GM19240 (cell line): ENCODE data around the gene CLEC16A.

Experiments
- DNase-seq: peaks from one replicate; pipeline ENCODE4 v3.0.0; 2011; ENCODE audit warnings: low spot score; ENCODE audit not compliant: insufficient read length

The CLEC16A gene

DNA sequence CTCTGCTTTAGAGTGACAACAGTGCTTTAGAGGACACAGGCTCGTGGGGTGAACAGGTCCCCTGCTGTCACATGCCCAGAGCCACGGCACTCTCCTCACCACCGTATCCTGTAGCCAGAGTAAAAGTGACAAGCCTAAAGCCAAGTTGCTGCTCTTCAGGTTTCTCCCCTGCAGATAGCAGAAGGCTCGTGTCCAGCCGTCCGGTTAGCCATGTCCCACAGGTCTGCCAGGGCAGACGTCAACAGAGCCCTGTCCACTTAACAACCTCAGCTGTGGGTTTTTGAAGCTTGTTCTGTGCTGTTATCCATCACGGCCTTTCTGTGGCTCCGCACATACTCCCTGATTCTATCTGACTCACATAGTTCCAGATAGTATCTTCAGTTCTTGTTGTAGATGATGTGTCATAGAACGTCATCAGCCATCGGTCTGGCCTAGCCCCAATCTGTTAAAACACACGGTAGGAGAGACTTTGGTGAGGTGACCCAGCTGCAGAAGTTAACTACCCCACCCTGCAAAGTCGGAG, 211.0 kb downstream of the CLEC16A start:
- no peak for DNase-seq

DNA sequence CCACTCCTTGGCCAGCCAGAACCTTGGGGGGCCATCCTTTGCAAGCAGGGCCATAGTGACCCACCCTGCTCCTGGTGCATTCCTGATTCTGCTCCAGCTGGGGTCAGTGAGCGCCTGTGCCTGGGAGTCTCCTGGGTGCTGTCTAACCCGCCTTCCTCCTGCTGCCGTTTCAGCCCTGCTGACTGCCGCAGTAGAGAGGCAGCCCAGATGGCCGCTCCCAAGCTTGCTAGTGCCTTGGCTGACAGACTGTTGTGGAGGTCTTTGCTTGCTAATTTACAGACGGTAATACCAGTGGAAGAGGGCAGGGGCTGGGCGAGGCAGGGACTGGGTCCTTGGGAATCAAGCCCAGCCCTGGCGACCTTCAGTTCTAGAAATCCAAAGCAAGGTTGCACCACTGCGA, 212.0 kb downstream of the CLEC16A start:
- DNase-seq, result no peak

DNA sequence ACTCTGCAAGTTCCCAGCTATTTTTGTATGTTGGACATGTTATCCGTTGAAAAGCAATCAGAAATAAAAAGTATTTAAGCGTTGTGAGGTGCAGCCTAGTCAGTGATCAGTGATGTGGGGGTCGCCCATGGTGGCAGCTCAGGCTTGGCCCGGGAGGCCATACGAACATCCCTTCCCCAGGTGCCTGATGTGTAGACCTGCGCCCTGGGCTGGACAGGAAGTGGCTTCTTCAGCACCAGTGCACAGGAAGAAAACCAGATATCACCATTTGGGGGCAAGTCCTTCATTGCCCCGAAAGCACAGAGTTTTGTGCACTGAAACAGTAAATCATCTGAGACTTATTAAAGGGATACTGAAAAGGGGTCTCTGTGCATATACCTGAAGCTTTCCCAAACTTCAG, 212.8 kb downstream of the CLEC16A start:
- no peak for DNase-seq

DNA sequence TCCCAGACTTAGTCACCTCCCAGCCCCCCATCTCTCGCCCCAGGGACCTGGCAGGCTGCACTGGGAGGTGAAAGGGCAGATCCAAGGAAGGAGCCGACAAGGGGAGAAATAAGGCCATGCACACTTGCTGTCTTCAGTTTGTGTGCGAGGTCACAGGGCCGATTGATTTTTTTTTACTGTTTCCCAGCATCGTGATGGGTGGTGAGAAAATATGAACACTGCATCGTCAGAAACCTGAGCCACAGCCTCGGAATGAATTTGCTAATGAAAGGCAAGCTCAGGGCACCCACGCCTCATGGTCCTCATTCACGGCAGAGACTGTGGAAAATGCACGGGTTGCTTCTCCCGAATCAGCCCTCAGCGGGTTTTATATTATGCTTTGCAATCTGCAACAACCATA, 213.7 kb downstream of the CLEC16A start:
- no peak for DNase-seq

DNA sequence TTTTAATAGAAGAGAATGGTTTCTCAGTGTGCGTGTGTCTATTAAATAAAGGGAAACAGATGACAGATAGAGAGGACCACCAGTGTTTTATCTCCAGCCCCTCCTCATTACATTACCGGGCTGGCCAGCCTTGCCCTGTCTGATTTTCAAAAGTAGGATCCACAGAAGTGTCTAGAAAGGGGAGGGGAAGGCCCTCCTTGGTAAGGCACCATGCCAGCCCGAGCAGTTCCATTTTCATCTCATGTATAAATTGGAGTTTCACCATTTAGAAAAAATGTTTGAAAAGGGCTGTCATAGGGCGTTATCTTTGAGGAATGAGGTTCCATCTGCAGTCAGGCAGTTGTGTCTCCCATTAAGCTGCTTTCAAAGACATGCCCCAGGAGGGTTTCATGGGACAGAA, 214.9 kb downstream of the CLEC16A start:
- DNase-seq, result no peak

DNA sequence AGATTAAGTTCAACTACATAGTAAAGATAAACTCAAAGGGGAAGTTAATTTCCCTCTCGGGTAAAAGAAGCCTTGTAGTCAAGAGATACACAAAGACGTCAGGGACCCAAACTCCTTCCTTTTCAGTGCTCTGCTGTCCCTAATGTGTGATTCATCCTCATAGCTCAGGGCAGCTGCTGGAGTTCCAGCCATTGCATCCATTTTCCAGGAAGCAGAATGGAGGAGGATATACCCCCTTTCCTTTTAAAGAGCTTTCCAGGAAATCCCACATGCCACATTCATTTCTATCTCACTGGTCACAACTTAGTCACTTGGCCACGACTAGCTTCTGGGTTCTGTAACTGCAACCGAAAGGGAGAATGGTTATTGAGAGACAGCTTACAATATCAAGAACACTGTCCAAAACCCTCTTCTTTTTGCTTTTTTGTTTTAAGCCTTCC, 216.3 kb downstream of the CLEC16A start:
- DNase-seq, result no peak

DNA sequence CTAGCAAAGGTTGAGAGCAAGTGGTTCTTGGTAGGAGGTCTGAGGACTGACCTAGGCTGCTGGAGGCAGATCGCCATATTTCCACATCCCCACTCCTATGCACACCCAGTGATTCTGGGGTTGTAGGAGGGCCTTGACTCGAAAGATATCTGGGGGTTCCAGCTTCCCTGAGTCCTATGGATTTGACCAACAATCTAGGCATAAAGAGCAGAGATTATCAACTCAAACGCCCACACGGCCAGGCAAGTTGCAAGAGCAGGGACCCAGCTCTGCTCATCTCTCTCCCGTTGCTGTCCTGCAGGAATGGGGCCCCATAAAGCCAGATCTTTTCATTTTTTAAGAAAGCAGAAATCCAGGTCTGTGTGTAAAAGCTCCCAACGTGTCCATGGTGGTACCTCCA, 217.1 kb downstream of the CLEC16A start:
- DNase-seq, result no peak

DNA sequence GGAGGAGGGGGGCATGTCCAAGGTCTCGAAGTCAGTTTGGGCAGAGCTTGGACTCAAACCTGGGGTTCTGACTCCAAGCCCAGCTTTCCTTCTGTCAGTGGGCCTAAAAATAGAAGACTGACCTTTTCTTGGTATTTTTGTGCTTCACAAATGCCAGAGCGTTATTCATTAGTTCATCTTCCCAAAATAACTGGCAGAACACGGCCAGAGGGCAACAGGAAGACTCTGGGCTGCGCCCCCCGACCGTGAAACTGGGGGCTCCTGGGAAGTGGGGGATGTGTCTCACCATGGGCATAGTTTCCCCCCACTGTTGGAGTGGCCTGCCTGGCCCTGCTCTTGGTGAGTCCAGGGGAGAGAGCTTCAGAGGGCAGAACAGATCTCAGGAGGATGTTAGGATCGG, 217.6 kb downstream of the CLEC16A start:
- DNase-seq, result no peak

DNA sequence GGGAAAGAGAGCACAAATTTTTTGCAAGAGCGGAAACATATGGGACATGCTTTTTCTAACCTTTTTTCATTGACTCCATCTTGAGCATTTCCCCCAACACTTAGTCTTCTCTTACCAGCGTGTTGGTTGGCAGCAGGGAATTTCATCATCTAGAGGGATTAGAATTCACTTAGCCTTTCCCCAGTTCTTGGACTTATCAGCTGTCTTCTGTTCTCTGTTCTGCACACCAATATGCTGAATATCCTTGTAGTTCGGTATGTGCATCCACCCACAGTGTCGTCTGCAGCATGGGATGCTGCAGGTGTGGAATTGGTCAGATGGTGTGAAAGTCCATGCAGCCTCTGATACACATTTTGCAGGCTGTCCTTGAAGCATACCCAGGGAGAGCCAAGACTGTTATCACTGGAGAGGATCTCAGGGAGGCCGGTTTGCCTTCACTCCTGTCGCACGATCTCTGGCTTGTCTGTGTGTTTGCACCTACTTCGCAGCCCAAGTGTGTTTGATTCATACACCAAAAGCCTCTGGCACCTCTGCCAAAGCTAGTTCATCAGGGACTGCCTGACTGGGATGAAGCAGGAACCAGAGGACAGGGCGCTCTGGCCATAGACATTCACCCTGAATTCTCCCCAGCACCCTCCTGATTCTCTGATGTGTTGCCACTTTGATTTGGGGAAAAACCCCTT, 218.4 kb downstream of the CLEC16A start:
- no peak for DNase-seq

DNA sequence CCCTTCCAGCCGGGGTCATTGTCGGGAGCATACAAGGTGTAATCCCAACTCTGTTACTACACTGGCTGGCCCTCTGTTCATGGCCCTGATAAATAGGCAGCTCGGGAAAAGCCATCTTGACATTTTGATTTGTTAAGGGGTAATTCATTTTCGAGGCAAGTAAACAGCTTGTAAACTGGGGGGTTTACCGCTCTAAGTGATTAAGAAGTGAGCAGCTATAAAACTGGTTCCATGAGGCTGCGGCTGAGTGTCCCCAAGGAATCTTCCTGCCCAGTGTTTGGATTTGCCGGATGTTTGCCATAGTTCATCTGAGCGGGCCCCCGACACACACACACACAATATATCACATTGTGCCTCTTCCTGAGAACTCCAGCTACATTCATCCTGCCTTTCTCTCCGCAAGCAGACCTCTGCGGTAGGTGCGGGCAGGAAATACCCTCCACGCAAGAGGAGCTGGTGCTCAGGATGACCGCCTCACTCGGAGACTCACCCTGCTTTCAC, 219.4 kb downstream of the CLEC16A start:
- DNase-seq, result no peak

DNA sequence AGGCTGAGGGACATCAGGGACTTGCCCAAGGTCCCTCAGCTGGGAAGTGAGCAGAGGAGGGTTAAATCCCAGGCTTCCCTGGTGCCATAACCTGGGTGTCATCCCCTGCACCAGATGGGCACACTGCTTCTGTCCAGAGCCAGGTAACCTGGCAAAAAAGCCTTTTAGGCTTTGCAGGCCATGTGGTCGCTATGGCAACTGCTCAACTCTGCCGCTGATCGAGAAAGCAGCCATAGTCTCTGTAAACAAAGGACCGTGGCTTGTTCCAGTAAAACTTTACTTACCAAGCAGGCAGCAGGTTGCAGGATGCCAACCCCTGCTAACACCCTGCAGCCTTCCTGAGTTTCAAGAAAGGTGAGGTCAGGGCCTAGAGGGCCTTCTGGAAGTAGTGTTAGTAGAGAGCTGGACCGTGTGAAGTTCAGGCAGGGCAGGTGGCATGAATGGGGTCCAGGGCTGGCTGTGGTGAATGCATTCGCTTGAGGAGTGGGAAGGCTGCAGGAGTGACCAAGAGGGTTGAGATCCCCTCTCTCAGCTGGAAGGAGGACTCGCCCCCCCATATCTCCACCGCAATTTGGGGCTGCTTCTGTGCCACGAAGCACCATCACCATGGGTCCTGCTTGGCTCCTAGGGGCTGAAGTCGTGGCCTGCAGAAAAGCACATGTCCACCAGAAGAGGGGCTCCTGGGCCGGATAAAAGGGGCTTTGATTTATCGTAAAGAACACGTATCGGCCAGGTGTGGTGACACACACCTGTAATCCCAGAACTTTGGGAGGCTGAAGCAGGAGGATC, 220.3 kb downstream of the CLEC16A start:
- DNase-seq, result no peak

DNA sequence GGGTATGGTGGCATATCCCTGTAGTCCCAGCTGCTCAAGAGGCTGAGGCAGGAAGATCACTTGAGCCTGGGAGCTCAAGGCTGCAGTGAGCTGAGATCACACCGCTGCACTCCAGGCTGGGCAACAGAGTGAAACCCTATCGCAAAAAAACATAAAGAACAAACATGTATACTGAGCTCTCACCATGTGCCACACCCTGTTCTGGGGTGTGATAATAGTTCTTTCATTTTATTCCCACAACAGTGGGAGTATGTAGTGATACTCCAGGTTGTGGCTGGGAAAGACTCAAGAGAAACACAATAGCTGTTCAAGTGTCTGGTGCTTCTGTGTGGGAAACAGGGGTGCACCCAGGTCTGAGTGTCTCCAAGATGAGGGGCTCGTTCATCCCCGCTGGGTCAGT, 221.0 kb downstream of the CLEC16A start:
- DNase-seq, result no peak

DNA sequence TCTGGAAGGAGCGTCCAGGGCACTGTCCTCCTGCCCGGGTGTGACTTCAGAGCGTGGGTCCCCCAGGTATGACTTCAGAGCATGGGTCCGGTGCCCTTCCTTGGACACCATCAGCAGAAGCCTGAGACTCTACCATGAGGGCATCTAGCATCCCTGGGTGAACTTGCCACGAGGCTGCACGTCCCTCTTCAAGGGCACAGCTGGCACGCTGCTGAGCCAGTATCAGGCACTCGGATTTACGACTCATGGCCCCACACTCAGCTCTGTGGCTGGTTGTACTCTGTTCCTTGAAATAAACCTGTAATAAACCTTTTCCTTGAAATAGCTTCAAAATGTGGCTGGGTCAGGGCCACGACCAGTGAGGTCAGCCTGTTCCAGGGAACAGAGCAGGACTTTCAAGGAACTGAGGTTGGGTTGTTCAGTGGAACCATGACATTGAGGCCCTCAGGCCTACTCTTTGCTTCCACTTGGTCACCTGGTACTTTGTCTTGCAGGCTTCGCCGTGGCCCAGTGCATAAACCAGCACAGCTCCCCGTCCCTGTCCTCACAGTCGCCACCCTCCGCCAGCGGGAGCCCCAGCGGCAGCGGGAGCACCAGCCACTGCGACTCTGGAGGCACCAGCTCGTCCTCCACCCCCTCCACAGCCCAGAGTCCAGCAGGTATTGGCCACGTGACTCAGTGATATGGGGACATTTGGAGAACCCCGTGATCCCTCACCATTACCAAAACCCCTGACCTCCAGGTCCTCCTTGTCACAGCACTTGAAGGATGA, 221.7 kb downstream of the CLEC16A start:
- DNase-seq, result no peak

DNA sequence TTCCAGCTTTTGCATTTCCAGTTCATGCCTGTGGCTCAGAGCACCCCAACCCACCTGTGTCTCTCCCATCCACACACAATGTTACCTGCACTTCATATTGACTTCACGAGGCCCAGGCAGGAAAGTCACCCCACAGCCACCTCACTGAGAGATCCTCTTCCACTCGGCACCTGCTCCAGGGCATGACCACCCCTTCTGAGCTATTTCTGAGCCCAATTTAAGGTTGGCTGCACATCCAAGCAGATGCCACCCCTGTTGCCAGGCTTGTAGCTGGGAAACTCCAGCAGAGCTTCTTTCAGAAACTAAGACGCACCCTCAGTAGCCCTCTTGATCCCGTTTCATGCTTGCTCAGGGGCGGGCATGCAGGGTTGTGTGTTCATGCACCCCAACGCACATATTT, 223.2 kb downstream of the CLEC16A start:
- DNase-seq, result no peak

DNA sequence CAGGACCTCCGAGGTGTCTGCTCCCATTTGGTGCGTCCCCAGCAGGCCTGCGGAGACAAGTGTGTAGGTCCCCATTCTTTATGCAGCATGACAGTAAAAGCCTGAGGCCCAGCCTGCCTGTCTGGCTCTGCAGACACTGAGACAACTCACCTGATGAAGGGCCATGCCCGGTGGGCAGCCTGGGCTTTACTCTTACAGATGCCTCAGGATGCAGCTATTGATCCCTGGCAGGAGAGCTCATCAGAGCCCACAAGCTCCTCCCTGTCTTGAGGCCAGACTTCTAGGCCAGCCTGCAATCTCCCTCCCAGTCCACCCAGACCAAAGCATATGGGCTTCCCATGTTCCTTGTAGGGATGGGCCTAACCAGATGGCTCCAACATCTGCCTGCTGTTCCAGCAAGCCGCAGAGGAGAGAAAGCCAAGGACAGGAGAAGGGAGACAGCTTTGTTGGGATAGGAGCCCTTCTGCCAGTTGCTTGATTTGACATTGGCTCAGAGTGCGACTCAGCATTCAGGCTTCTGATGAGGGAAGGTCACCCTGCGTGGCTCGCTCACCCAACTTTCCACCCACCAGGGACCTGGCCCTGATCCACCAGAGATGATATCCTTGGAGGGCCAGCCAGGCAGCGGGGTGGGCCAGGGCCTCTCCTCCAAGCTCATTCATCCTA, 224.2 kb downstream of the CLEC16A start:
- no peak for DNase-seq

DNA sequence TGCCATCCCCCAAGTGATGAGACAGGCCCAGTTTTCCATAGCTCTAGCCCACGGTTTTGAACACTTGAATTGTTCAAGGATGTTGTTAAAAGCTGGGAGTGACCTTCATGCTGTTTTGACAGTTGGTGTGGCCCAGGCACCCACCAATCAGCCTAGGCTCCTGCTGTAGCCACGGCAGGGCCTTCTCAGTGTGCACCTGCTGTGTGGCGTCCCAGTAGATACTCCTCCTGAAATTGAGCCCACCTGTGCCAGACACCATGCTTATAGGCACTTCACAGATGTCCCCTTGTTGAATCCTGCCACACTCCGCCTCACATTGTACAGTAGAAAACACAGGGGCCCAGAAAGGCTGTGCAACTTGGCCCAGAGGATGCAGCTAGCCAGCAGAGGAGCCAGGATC, 225.3 kb downstream of the CLEC16A start:
- no peak for DNase-seq

DNA sequence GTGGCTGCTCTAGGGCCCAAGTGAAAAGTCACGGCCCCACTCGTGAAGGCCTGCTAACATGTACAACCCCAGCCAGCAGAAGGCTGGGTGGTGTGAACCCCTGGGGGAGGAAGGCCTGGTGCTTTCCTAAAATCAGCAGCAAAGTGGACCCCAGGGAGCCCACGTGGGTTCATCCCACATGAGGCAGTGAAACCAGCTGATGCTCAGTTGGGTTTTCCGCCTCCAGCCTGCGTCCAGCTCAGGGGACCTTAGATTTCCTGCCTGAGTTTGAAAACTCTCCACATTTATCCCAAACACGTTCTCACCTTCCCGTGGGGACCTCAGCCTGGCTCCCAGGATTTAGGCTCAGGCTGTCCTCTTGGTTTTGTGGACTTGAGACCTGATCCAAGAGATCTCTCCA, 225.8 kb downstream of the CLEC16A start:
- DNase-seq, result no peak

DNA sequence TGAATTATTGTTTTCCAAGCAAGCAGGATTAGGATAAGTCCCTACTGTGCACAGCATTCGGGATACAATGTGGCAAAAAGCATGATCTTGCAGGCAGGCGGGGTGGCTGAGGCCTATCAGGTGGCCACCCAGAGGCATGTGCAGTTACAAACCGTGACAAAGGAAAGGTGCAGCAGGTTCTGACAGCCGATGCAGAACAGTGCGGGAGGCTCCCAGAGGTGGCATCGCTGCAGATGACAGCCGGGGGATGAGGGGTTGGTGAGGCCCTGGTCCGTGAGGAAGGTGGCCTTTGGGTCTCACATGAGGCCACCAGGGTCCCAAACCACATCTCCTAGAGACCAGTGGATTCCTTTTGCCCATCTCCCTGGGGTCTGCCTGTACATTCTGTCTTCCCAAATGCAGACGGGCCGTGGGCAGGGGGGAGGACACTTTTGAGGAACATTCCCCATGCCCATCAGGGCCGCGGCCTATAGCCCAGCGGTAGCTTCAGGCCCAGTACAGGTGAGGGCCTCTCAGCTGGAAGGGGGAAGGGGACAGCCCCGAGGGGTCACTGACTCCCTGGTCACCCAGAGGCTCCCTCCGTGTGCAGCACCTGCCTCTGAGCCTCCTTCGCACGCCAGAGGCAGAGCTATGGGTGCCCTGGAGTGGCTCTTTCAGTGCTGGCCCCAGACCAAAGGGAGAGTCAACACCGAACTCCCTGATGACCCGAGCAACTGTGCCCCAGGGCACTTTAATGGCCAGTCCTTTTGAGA, 226.5 kb downstream of the CLEC16A start:
- DNase-seq, result no peak

DNA sequence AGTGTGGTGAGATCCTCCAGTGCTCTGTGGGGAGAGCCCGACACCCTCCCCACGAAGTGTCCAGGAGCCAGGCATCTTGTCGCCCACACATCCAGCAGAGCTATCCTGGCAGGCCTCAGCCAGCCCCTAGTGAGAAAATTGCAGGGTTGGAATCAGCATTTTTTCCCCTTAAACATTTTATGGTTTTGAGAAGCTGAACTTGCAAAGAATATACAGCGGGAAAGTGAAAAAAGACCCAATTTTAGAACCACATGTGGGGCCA, 227.0 kb downstream of the CLEC16A start:
- no peak for DNase-seq

DNA sequence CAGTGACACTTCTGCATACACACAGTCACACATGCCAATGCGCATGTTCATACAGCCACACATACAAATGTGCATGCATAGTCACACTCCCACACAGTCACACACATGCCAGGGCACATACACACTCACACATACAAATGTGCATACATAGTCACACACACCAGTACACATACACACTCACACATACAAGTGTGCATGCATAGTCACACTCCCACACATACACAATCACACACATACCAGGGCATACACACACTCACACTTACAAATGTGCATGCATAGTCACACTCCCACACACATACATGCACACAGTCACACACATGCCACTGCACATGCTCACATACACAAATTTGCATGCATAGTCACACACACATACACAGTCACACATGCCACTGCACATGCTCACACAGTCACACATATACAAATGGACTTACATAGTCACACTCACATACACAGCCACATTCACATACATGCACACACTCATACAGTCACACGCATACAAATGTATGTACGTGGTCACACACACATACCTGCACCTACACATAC, 227.5 kb downstream of the CLEC16A start:
- DNase-seq, result no peak

DNA sequence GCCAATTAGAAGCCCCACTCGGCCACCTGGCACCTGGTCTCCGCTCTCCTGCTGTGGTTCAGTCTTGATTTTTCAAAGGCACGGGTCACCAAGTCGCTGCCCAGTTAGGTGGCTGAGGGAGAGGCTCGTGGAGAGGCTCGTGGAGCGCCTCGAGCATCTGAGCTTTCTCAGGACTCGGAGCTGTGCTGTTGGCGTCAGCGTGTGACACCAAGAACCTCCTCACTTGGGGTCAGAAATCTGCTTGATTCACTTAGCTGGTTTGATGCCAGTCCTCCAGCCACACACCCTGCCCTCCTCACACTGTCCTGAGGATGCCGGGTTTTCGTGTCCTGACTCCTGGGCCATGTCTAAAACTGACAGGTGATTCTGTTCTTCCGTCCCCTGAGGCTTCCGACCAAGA, 229.1 kb downstream of the CLEC16A start:
- no peak for DNase-seq
